CMK (cell line): ENCODE results near the gene ELOVL2.
"Not testable (repeated sequence)": the region's sequence is repeated elsewhere in the genome, so short reads cannot be mapped to it uniquely, and the experiment has no call there.

ENCODE experiments used
- DNase-seq: peaks from one replicate; pipeline ENCODE4 v3.0.0-alpha.2; 2010; ENCODE audit warnings: low read depth

The ELOVL2 gene

DNA sequence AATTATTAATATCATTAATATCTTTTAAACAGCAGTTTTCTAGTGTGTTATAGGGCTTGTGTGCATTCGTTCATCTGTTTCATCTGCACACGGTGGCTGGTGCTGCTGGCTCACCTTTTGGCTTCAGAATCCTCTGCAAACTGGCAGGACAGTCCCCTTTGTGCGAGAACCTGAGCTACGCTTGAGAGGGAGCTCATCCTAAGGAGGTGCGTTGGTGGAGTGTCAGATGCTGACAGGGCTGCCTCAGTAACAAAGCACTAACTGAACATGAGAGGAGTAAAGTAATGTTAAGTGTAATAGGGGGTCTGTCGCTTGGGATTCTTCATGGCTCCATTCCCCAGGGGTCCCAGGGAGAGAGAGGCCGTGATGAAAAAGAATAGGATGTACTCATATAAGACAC lies 22.4 kb downstream of the ELOVL2 start:
- DNase-seq = no peak

DNA sequence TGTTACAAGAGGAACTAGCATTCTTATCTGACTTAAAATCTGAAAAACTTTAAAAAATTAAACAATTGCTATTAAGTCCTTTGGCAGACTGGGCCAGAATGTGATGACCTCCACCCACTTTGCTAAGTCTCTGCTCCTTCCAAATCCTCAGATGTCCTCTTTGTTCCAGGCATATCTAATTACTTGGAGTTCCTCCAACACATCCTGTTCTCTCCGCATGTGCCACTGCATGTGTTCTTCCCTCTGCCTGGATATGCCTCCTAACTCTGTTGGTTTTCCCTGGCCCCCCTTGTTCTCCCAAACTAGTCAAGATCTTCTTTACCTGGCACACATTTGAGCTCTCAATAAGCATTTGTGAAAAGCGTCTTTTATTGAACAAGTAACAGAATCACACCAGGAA lies 23.1 kb downstream of the ELOVL2 start:
- DNase-seq = no peak

DNA sequence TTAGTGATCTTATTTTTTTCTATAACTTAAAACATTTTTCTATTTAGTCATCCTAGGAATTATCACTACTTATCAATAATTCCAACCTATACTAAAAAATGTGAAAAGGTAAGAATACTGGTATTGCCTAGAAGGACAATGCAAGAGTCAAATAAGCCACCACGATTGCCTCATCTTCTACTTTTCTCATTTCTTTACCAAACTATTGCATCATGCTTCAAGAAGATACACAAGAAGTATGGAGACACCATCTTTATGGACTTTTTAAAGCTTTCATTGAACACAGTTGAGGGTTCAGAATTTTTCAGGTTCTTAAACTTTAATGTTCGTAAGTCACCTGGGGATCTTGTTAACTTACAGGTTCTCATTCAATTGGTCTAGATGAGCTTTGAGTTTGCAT lies 25.9 kb downstream of the ELOVL2 start:
- no peak for DNase-seq

DNA sequence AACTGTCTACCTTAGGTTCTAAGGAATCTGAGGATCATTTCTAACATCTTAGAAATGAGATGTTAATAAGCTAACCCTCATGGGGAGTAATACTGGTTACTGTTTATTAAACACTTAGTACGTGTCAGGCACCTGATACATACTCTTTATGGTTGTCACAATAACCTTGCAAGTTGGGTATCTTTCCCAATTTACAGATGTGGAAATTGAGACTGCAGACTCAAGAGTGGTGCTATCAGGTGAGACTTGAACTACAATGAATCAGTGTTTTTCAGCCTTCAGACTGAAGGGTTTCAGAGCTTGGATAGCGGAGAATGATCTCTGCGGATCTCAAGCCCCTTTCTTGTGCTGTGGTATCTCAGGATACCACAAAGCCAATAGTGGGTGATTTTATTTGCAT lies 27.0 kb downstream of the ELOVL2 start:
- no peak for DNase-seq

GRCh38 chr6:11016452-11016851 lies 27.7 kb downstream of the ELOVL2 start:
- DNase-seq = no peak

GRCh38 chr6:11015102-11015501 lies 29.0 kb downstream of the ELOVL2 start:
- no peak for DNase-seq

DNA sequence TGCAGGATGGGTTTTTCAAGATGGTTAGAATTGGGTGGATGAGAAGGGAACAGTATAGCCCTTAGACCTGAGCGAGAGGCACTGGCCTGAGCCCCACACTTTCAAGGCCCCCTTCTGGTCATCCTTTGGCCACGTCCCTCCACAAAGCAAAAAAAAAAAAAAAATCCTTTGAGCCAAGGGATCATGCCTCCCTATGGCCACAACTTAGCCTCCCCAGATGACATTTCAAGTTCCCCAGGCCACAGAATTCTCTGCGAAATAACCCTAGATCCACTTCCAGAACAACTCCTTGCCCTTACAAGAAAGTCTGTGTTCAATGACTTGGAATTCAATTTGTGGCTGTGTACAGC lies 30.4 kb downstream of the ELOVL2 start:
- no peak for DNase-seq

DNA sequence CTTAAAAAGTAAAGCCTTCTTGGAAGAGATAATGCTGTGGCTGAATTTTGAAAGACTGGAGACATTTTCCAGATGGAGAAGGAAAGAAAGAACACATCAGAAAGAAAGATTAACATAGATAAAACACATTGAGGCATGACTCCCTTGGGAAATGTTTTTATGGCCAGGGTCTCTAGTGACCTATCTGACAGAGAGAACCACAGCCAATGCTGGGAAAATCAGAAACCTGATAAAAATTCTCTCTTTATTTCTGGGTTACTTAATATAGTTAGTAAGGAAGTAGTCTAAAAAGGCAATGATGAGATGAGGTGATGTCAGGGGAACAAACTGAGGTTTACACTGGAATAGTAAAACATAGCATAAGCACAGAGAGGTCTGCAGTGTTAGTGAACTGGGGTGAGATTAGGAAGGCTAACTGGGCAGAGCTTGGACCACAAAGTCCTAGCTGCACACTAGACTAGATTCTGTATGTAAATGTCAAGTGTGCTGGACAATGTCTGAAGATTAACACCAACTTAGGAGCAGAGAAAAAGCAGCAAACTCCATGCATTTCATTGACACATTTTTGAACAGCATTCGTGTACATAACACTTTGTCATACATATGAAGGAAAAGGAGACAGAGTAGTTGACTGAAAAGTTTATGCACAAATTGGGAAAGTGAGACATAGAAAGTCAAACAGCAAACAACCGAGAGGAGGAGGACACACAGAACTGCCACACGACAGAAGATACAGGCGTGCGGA lies 31.0 kb downstream of the ELOVL2 start:
- DNase-seq = no peak

GRCh38 chr6:11012295-11012754 lies 31.8 kb downstream of the ELOVL2 start:
- DNase-seq = no peak

- no peak for DNase-seq
Measured at GRCh38 chr6:11011787-11012234, 32.3 kb downstream of the ELOVL2 start.

GRCh38 chr6:11009353-11009752 lies 34.8 kb downstream of the ELOVL2 start:
- DNase-seq = no peak

GRCh38 chr6:11008821-11009220 lies 35.3 kb downstream of the ELOVL2 start:
- DNase-seq = no peak

DNA sequence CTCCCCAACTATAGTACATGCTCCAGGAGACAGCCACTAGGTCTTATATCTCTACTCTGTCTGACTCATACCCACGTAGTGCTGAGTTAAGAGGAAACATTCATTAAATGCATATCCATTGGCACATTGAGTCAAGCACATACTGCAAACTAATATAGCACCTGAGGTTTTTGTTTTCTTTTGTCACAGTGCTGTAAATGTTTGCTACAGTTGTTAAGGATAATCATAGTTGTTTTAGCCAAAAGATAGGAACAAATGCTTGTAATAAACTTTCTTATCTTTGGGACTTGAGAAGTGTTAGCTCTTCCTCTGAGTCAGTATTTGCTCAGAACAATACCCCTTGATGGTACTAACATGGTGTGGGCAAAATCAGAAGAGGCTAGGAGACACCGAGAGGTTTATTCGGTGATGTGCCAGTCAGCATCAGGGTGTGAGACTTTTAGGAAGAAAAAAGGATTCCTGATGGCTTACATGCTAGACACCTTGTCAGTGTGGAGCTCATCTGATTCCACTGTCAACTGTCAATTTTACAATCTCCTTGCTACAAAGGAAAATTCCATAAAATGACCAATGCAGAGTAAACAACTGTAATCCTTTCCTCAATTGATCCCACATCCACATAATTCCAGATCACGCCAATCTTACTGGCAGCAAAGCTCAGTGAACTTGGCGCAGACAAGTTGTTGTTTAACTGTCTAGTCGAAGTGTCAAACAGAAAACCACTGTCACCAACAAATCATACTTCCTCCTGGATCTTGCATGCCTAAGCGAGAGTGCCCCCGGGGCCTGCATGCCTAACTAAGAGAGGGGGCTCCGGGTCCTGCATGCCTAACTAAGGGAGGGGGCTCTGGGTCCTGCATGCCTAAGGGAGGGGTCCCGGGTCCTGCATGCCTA lies 36.1 kb downstream of the ELOVL2 start:
- no peak for DNase-seq

GRCh38 chr6:11006061-11006460 lies 38.0 kb downstream of the ELOVL2 start:
- DNase-seq = no peak

DNA sequence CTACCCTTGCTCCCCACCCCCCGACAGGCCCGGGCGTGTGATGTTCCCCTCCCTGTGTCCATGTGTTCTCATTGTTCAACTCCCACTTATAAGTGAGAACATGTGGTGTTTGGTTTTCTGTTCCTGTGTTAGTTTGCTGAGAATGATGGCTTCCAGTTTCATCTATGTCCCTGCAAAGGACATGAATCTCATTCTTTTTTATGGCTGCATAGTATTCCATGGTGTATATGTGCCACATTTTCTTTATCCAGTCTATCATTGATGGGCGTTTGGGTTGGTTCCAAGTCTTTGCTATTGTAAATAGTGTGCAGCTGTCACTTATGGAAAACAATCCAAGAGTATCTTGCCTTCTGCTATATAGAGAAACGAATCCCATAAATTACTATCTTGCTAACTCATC lies 40.8 kb downstream of the ELOVL2 start:
- not testable (repeated sequence) for DNase-seq

DNA sequence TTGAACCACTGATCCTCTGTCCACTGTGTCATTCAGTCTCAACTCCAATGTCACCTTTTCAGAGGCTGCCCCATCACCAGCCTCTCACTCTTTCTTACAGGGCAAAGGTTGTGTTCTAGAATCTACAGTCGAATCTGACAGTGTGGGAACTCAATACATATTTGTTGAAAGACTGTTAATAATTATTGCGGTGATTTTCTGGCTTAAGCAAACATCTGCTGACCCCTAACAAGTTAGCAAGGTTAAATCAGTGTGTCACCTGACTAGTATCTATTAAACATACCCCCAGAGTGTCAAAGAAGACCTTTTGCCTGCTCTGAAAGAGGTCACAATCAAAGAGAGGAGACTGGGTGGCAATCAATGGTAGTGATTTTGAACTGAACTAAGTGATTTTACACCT lies 41.9 kb downstream of the ELOVL2 start:
- no peak for DNase-seq

GRCh38 chr6:10999994-11000393 lies 44.1 kb downstream of the ELOVL2 start:
- DNase-seq = peak; percentile 17

GRCh38 chr6:10995114-10995707 lies 48.9 kb downstream of the ELOVL2 start:
- no peak for DNase-seq

DNA sequence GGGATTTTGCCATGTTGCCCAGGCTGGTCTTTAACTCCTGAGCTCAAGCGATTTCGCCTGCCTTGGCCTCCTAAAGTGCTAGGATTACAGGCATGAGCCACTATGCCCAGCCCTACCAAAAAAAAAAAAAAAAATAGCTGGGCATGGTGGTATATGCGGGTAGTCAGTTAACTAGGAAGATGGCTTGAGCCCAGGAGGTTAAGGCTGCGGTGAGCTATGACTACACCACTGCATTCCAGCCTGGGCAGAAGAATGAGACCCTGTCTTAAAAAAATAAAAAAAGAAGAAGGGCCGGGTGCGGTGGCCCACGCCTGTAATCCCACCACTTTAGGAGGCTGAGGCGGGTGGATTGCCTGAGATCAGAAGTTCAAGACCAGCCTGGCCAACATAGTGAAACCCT lies 50.2 kb downstream of the ELOVL2 start:
- DNase-seq = no peak

- no peak for DNase-seq
Measured at GRCh38 chr6:10991115-10991514, 53.0 kb downstream of the ELOVL2 start.

- DNase-seq = no peak
Measured at GRCh38 chr6:10989587-10989986, 54.5 kb downstream of the ELOVL2 start.

DNA sequence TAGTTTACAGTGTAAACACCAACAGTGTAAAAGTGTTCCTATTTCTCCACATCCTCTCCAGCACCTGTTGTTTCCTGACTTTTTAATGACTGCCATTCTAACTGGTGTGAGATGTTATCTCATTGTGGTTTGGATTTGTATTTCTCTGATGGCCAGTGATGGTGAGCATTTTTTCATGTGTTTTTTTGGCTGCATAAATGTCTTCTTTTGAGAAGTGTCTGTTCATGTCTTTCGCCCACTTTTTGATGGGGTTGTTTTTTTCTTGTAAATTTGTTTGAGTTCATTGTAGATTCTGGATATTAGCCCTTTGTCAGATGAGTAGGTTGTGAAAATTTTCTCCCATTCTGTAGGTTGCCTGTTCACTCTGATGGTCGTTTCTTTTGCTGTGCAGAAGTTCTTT lies 59.1 kb downstream of the ELOVL2 start:
- not testable (repeated sequence) for DNase-seq

DNA sequence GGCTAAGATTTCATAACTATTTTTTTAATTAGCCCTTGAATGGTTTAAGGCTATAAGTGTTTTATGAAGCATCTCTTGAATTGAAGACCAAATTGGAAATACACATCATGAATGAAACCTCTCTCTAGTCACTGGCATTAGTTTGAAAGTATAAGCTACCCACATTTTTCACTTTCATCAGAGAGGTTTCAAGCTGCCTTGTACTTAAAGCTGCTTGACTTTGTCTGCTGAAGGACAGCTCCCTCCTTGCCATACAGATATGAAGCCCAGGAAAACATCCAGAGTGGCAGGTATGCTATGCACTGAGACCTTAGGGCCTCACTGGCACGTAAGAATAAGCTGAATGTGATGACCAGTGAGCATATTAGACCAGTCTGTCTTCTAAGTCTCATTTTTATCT lies 62.7 kb downstream of the ELOVL2 start:
- DNase-seq = no peak
